ENCODE measurements around the gene ARHGEF10L.

The ARHGEF10L gene

DNA sequence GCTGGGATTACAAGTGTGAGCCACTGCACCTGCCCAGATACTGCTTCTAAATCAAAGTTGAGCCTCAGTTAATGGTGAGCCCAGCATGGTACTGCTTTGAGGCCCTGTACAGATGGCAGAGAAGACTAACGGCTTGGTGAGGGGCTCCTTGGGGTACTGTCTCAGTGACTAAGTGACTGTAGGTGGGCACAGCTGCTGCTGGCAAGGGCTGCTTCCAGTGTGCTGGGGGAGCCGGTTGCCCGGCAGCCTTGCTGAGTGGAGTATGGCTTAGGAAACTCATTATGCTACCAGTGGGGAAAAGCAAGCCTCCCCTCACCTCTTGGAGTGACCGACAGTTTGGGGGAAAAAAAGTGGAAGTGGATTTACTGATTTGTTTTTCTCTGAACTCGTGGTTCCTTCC, 23.6 kb upstream of the ARHGEF10L start:
- no peak overlapping the region for H3K4me3 ChIP-seq (ENCODE audit: low read length)
- TF ChIP-seq ZNF274 (IDR thresholded peaks at IDR 0.05; ENCODE audit: low read depth, low read length), result no peak

DNA sequence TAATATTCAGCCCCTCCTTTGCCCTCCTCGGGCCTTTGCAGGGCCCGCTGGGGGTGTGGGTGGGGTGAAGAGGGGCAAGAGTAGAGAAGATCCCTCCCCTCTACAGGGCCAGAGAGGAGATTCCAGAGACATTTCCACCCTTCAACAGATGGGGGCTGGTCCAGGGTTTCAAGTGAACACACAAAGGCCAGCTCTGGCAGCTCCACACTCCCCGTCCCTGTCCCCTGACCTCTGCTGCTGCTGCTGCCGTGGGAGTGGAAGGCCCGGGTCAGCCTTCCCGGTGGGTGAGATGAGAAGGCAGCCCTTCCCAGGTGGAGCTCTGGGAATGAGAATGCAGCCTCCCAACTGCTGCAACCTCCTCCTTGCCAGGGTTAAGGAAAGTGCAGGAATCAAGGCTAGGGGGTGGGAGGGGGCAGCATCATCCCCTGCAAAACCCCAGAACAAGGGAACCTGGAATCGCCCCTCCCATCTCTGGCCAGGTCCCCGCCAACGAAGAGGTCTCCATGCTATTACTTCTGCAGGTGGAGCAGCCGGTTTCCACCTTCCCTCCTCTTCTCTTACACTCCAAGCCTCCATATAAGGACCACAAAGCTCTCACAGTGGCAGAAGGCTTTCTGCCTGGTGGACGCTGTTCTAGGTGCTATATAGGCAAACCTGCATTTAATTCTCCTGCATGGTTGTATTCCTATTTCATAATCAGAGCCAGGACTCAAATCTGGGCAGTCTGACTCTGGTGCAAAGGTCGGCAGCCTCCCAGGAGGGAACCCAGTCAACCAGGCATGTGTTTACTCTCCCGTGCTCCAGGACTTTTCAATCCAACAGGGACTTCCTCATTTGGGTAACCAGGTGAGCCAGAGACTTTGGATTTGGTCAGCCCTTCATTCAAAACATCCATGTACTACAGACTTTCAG, 22.9 kb upstream of the ARHGEF10L start:
- no peak for TF ChIP-seq ZNF274 (IDR thresholded peaks at IDR 0.05; ENCODE audit: low read depth, low read length)
- no peak overlapping the region for H3K4me3 ChIP-seq (ENCODE audit: low read length)

DNA sequence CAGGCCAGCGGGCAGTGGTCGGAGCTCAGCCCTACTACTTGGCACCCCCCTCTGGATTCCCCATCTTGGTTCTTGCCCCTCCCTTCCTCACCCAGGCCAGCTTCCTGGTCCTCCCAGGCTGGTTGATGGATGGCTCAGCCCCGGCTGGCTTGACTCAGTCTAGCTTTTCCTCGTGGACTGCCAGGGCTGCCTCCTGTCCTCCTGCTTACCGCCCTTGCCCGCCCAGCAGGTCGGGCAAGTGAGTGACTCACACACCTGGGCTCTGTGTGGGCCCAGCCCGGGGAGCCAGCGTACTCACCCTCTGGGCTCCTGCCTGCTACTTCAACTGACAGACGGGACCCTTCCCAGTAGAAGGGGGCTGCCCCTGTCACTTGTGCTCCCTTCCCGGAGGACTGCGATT, 19.5 kb upstream of the ARHGEF10L start:
- no peak for TF ChIP-seq ZNF274 (IDR thresholded peaks at IDR 0.05; ENCODE audit: low read depth, low read length)
- no peak overlapping the region for H3K4me3 ChIP-seq (ENCODE audit: low read length)

DNA sequence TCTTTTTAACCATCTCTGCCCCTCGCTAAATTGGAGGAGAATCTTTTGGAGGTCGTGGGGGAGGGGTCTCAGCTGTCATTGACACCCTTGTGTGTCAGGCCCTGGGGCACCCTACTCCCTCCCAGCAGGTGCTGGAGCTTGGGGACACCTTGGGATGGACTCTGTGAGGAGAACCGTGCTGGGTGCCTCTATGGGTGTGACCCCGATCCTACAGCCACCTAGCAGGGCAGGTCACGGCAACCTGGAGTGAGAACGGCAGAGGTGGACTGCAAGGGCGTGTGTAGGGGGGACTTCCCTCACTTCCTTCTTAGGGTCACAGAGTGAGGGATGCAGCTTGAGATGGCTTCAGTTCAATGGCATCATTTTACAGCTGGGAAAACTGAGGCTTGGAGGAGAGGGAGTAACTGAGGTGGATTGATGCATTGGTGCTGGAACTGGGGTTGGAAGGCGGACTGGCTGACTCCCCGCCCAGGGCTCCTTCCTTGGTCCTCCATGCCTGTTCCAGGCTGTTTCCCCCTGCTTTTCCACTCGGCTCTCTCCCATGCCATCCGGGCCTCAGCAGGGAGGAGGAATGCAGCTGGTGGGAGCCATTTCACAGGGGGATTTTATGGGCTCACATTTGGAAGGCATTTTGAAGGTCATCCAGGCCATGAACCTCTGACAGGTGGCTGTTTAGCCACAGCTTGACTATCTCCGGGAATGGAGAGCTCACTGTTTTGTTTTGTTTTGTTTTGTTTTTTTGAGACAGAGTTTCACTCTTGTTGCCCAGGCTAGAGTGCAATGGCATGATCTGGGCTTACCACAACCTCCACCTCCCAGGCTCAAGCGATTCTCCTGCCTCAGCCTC, 18.8 kb upstream of the ARHGEF10L start:
- H3K4me3 ChIP-seq (ENCODE audit: low read length), result no peak overlapping the region
- no peak for TF ChIP-seq ZNF274 (IDR thresholded peaks at IDR 0.05; ENCODE audit: low read depth, low read length)

DNA sequence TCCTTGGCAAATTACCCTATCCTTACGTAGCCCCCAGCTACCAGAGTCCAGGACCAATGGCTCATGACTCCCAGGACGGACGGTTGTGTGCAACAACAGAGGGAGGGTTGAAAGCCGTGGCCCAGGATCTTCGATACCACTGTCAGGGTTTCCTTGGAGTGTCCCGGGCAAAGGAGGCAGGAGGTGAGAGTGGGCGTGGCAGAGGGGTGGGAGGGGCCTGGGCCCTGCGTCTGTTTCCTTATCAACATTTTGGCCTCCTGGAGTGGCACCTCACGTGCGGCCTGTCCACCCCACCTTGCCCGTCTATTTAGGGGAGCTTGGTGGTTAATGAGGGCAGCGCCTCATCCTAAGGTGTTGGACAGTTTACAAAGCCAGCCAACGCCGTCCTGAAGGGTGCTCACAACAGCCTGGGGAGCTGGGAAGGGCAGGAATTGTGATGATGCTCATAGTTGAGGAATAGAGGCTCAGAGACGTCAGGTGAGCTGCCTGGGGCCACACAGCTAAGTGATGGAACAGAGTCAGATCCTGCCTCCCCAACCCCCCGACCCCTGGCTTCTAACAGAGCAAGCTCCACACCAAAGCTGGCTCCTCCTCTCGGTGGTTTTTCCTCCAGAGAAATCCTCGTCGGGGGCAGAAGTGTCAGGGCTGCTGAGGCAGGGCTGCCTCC, 17.4 kb upstream of the ARHGEF10L start:
- TF ChIP-seq ZNF274 (IDR thresholded peaks at IDR 0.05; ENCODE audit: low read depth, low read length), result no peak
- H3K4me3 ChIP-seq (ENCODE audit: low read length), result no peak overlapping the region

DNA sequence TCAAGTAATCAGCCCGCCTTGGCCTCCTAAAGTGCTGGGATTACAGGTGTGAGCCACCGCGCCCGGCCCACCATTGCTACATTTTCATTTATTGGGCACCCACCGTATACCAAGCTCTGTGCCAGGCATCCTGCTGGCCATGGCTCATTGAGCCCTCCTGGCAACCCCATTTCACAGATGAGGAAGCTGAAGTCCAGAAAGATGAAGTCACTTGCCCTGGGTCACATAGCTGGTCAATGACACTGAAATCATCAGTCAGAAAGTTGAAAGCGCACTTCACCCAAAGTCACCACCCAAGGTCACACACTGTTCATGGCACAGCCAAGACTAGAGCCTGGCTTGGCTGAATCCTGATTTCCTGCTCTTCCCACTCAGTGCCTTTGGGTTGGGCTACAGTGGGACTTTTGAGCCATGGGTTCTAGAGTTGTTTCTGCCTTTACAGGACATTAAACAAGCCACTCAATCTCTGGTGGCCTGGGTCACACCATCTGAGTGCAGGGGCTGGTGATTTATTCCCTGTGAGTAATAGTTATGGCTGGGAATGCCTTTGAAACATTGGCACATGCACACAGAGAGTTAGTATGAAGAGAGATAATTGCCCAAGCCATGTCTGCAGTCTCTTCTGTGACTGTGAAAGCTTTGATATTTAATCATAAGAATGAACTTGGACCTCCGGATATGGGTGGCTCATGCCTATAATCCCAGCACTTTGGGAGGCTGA, 16.0 kb upstream of the ARHGEF10L start:
- H3K4me3 ChIP-seq (ENCODE audit: low read length), result no peak overlapping the region
- TF ChIP-seq ZNF274 (IDR thresholded peaks at IDR 0.05; ENCODE audit: low read depth, low read length), result no peak

DNA sequence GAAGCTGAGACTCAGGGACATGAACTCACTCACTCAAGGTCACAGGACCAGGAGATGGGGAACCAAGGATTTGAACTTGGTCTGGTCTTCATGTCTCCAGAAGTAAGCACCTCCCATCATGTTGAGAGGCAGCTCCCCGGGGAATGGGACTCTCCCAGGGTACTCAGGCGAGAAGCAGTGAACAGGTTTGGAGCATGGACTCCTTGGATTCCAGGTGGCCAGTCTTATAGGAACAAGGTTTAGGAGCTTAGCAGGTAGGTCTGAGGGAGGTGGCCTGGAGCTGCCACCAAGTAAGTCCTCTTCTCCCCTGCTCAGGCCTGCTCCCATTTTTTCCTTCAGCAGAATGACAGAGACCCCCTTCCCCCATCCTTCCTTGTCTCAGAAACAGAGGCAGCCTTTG, 14.9 kb upstream of the ARHGEF10L start:
- no peak for TF ChIP-seq ZNF274 (IDR thresholded peaks at IDR 0.05; ENCODE audit: low read depth, low read length)
- H3K4me3 ChIP-seq (ENCODE audit: low read length), result no peak overlapping the region

DNA sequence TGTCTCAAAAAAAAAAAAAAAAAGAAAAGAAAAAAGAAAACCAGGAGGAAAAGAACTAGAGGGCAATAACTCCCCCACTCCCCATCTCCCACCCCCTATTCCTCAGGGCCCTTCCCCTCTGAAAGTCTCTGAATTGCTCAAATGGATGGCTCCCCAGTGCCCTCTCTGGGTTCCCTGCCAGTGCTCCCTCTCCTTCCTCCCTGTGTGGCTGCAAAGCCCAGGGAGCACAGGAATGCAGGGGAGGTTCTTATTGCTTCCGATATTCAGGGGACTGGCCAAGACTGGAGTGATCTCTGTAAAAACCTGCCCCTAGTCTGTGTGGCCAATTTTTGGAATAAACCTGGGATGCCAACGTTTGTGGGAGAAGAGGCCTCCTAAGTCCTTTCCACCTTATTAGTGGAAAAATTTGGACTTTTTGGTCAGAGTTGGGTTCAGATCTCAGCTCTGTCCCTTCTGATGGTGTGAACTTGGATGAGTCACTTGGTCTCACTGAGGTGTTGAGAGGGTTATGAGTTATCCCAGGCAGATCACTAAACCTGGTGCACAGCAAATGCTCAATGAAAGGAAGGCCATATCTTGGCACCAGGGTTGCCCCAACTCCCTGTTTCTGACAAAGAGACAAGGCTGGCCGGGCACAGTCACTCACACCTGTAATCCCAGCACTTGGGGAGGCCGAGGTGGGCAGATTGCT, 13.4 kb upstream of the ARHGEF10L start:
- no peak overlapping the region for H3K4me3 ChIP-seq (ENCODE audit: low read length)
- no peak for TF ChIP-seq ZNF274 (IDR thresholded peaks at IDR 0.05; ENCODE audit: low read depth, low read length)

DNA sequence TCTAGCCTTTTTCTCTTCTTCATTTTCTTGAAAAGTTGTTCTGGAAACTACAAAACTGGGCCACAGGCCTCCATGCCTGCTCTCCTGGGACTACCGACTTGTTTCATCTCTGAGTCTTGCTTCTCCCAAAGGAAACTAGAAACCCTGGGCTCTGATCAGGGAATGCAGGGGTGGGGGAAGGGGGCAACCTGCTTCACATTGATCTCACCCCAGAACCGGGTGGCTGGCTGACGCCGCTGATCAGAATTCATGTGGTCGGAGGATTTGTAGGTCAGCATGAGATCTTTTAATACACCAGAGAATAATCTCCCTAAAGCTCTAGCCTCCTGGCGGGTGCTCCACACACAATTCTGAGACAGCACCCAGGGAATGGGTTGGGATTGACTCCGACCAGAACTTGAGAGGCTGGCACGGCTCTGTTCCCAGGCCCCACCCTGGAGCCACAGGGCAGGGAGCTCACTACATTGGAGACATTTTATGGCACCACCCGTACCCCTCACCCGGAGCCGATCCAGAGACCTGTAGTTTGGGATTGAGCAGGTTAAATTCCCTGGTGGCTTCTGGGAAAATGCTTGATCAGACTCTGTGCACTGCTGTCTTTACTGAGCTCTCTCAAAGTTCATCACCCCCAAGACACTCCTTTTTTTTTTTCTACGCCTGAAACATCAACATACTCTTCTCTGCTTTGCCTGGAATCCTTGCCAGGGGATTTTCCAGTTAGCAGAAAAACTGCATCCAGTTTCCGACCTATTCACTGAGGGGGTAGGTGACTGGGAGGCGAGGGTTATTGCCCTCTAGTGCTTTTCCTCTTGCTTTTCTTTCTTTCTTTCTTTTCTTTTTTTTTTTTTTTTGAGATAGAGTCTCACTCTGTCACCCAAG, 12.2 kb upstream of the ARHGEF10L start:
- TF ChIP-seq ZNF274 (IDR thresholded peaks at IDR 0.05; ENCODE audit: low read depth, low read length), result no peak
- H3K4me3 ChIP-seq (ENCODE audit: low read length), result no peak overlapping the region

DNA sequence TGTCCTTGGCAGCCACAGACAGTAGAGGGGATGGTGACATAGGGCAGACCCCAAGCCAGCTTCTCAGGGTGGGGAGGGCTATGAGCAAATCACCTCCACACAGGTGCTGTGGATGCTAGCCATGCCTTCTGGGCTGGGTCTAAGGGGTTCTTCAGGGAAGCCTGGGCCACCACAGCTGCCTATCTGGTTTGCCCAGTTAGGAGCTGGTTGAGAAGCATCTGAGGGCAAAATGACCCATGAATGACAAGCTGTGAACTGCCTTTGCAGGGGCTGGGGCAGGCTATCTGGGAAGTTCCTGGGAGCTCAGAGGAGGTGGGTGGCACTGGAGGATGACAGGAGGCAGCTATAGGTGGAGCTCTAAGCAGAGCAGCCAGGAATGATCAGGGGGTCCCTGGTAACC, 10.1 kb upstream of the ARHGEF10L start:
- H3K4me3 ChIP-seq (ENCODE audit: low read length), result no peak overlapping the region
- TF ChIP-seq ZNF274 (IDR thresholded peaks at IDR 0.05; ENCODE audit: low read depth, low read length), result no peak

DNA sequence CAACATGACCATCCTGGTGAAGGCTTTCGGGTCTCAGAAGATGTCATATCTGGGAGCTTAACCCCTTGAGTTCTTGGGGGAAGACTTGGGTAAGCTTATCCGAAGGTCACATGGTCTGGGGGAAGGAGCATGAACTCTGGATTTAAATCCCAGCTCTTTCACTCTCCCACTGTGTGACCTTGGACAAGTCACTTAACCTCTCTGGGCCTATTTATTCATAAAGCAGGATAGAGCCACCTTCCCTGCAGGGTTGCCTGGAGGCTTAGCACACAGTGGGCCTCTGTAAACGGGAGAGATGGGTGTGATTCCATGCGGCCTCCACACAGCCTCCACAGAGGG, 8.2 kb upstream of the ARHGEF10L start:
- no peak for TF ChIP-seq ZNF274 (IDR thresholded peaks at IDR 0.05; ENCODE audit: low read depth, low read length)
- H3K4me3 ChIP-seq (ENCODE audit: low read length), result no peak overlapping the region

DNA sequence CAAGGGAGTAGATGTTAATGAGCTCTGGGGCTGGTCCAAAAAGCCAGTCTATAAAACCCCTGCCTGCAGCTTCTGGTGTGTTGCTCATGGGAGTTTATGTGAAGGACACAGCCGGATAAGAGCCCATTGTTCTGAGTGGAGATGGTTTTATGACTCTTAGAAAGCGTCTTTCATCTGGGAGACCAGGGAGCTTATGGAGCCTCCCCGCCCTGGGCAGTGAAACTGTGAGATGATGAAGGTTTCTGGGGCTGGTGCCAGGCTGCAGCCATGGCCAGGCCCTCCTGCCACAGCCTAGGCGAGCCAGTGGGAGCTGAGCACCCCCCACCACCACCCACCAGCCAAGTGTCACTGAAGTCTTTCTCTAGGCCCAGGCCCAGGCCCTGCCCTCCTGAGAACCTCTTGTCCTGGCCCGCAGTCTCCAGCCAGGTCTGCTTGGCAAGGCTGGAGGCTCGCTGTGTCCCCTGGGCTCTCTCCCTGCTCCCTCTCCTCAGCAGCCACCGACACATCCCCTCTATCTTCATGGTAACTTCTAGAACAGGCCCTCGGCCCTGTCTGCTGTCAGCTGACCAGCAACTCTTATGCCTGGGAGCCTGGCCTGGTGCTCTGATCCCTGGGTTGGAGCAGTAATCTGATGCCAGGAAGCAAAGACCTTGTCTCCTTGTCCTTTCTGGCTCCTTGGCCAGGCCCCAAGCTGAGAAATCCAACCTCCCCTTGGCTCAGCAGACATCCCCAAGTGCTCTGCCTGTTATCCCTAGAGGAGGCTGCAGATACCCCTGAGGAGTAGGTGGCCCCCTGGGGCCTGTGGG, 7.6 kb upstream of the ARHGEF10L start:
- H3K4me3 ChIP-seq (ENCODE audit: low read length), result no peak overlapping the region
- no peak for TF ChIP-seq ZNF274 (IDR thresholded peaks at IDR 0.05; ENCODE audit: low read depth, low read length)
